Activated naive CD4-positive, alpha-beta T cell treated with anti-CD3 and anti-CD28 coated beads for 36 hours (primary cell): ENCODE data around the gene C3orf33. TPM values are rescaled to one million over a fixed set of nuclear protein-coding genes. Genes with fewer than 3 reads are reported as not detected.
"Not testable (repeated sequence)": the region's sequence is repeated elsewhere in the genome, so short reads cannot be mapped to it uniquely, and the experiment has no call there.

Experiments used
- CTCF ChIA-PET: fragments of 350-600 bp; sonication (Branson Sonifier 250); formaldehyde crosslinking; loops from one replicate; lab custom pipeline; 2021; ENCODE audit warnings: antibody characterized with exemption; lab: Charles Lee
- DNase-seq: peaks from one replicate; pipeline ENCODE4 v3.0.0-alpha.2; 2020
- H3K27ac Mint-ChIP-seq: one replicate; pipeline ENCODE4 v1.8.0; 2021; ENCODE audit warnings: mild to moderate bottlenecking, mixed read lengths
- H3K27me3 Mint-ChIP-seq: one replicate; pipeline ENCODE4 v1.8.0; 2021; ENCODE audit warnings: low read depth, mixed read lengths
- H3K36me3 Mint-ChIP-seq: one replicate; pipeline ENCODE4 v1.8.0; 2021; ENCODE audit warnings: low read depth, mixed read lengths
- H3K4me1 Mint-ChIP-seq: one replicate; pipeline ENCODE4 v1.8.0; 2021; ENCODE audit warnings: low read depth, mixed read lengths
- H3K4me3 Mint-ChIP-seq: one replicate; pipeline ENCODE4 v1.8.0; 2021; ENCODE audit warnings: mild to moderate bottlenecking, moderate library complexity, mixed read lengths
- H3K9me3 Mint-ChIP-seq: one replicate; pipeline ENCODE4 v1.8.0; 2021; ENCODE audit warnings: mixed read lengths
- intact Hi-C: fragments of 100-400 bp; cut with micrococcal nuclease; formaldehyde crosslinking; loops from one replicate; pipeline ENCODE4 v1.15.1; 2023
- total RNA-seq, 2 experiments: library from RNA; stranded (reverse); gene quantifications; one replicate each; pipeline ENCODE4 v1.2.3, GENCODE V29; 2021

The C3orf33 gene, protein sequence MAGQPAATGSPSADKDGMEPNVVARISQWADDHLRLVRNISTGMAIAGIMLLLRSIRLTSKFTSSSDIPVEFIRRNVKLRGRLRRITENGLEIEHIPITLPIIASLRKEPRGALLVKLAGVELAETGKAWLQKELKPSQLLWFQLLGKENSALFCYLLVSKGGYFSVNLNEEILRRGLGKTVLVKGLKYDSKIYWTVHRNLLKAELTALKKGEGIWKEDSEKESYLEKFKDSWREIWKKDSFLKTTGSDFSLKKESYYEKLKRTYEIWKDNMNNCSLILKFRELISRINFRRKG
- 1 to 10 TPM; 2.7 to 3.2 TPM for total RNA-seq

DNA sequence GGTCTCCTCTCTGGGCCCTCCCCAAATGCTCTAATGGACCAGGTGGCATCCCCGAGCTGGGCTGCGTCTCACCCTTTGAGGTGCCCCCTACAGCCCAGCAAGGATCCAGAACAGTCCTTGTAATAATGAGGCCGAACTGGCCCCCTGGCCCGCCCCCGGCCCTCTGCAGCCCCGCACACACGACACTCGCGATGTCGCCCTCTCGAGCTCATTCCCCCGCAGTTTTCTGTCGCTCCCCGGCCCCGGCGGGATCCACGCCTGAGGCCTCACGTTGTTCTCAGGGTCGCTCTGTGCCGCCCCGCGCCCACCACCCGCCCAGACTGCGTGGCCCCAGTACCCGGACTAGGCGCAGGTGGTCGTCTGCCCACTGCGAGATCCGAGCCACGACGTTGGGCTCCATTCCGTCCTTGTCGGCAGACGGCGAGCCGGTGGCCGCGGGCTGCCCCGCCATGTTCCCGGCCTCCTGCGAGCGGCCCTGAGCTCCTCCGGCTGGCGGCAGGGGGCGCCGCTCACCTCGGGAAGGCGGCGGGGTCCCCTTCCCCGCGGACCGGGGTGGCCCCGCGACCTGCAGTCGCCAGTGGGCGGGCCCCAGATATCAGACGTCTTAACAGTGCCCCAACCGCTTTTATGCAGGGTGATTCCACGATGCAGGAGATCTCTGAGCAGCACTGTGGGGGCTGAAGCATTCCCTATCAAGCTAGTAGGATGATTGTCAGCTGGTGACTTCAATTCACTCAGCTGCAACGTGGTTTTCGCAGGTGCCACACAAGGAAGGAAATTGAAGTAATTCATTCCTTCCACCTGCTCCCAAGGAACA lies at the start of gene C3orf33:
TSS of gene C3orf33 (minus strand) at position 477 of the 817 bp plus-strand sequence. CDS start at position 451, 26 bp downstream.
- Mint-ChIP-seq H3K27ac (peak within 1 kb of the TSS; percentile 58), H3K4me1 (peaks cover 15% of the 10 kb centered on the region), H3K36me3 (peaks cover 11% of the 10 kb centered on the region), H3K27me3 (no peaks in the 10 kb centered on the region), H3K9me3 (no peaks in the 10 kb centered on the region), H3K4me3 (peak within 1 kb of the TSS; percentile 85)
- peak; percentile 78 for DNase-seq
- intact Hi-C loops, result loop anchor here (1.0 to 2.0 kb wide), 5 partner anchors 48 to 189 kb away; partner anchors contain the start of genes GMPS, PLCH1 and SLC33A1
- CTCF ChIA-PET, result interaction anchor here (0.6 to 2.8 kb wide), 50 partner anchors 9 to 211 kb away, joined by 3 to 32 read pairs (median 4); partner anchors contain the start of genes GMPS, PLCH1 and SLC33A1

DNA sequence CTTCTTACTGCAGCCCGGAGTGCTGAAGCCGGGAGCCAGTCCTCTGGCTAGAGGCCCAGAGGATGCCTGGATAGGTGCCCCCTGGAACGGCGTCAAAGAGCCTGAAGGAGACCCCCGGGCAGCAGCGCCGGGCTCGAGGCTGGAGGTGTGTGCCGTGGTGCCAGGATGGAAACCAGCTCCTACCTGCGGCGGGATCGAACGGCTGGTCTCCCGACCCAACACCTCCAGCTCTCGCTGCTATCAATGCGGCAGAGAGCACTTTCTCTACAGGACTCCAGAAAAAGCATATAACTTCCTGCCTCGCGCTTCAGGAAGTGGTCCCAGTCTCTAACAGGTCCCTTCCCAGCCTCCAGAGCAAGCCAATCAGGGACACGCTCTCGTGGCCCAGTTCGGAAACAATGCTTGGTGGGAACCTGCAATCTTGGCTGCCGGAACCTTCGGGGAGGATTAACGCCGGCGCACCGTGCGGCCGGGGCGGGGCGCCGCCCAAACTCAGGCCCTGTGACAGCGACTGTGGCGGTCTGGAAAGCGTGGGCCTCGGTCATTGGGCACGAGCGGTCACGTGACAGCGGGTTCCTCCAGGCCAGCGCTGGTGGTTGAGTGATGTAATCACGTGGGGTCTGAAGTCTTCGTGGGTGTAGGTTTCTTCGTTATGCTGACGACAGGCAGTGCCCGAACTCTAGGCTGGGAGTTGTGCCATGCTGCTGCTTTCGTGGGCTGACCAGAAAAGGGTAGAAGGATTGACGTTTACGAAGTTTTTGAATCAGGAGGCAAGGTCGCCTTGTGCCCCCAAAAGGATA lies 48.3 kb upstream of the C3orf33 start, which contains the start of gene SLC33A1:
TSS of gene SLC33A1 (minus strand) at position 287 of the 800 bp plus-strand sequence. CDS start 430 bp downstream, outside the sequence.
- Mint-ChIP-seq H3K4me1 (peaks cover 28% of the 10 kb centered on the region), H3K27me3 (no peaks in the 10 kb centered on the region), H3K36me3 (peaks cover 22% of the 10 kb centered on the region), H3K27ac (peak within 1 kb of the TSS; percentile 99), H3K4me3 (peak within 1 kb of the TSS; percentile 98), H3K9me3 (no peaks in the 10 kb centered on the region)
- CTCF ChIA-PET, result interaction anchor here (2.3 to 3.7 kb wide), 2 partner anchors 16 to 48 kb away, joined by 6 to 32 read pairs; partner anchors contain the start of genes C3orf33 and GMPS
- intact Hi-C loops, result loop anchor here (1.0 to 10.0 kb wide), 13 partner anchors 8 to 1530 kb away; partner anchors contain the start of genes C3orf33, CCNL1, DHX36 and GMPS
- peak; percentile 99 for DNase-seq

DNA sequence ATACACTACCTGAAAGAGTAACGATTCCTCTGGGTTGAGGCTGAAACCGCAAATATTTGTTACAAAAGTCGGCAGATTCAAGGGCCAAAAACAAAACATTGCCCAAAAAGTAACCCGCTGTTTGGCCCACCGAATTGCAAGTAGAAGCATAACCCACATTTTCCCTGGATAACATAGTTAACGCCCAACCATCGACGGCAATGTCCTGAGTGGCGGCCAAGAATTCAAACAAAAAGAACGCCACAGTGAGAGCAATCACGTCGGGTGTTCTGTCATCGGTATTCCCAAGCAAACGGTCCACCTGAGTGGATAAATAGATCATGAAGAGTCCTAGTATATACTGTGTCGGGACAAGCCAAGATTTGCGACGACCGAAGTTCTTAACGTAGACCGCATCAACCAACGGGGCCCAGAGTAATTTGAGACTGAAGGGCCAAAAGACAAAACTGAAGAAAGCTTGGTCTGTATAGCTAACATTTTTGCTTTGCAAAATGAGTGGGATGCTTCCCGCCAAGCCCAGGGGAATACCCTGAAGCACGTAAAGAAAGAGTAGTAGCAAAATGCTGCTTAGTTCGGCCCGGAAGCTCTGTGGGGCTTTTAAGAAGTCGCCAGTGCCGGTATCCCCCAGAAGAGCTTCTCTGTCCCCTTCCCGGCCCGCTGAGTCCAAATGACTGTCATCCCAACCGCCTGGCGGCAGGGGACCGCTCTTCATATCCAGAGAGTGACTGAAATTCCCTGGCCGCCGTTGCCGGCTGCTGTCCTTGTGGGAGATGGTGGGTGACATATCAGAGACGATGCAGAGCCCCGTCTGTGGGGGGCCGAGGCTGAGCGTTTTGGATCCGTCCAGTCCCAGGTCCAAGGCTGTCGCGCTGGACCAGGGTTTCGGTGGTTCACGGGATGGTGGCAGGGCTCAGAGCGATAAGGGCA lies 47.4 kb upstream of the C3orf33 start:
- no peaks in the 10 kb centered on the region for H3K27me3 Mint-ChIP-seq
- CTCF ChIA-PET, result interaction anchor here (2.3 to 3.7 kb wide), 2 partner anchors 16 to 47 kb away, joined by 6 to 32 read pairs; partner anchors contain the start of genes C3orf33 and GMPS
- peak overlapping the region; percentile 99 for H3K27ac Mint-ChIP-seq
- peaks cover 25% of the 10 kb centered on the region for H3K36me3 Mint-ChIP-seq
- no peaks in the 10 kb centered on the region for H3K9me3 Mint-ChIP-seq
- H3K4me1 Mint-ChIP-seq, result peaks cover 32% of the 10 kb centered on the region
- DNase-seq, result peak; percentile 66
- intact Hi-C loops, result loop anchor here (1.0 to 10.0 kb wide), 13 partner anchors 9 to 1529 kb away; partner anchors contain the start of genes C3orf33, CCNL1, DHX36 and GMPS
- peak overlapping the region; percentile 98 for H3K4me3 Mint-ChIP-seq

DNA sequence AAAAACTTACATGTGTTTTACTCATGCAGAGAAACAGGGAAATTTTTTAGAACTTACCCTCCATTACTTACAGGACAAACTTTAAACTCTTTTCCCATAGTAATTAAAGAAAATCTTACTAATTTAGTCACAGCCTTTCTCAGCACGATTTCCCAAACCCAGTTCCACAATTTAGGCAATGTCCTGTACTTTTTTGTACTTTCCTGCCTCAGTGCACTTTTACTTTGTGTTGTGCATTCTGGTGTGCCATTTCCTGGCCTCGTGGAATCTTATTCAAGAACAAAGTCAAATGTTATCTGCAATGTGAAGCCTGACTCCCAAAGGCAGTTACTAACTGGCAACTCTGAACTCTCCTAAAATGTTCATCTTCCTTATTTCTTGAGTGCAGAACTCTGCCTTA lies 46.3 kb upstream of the C3orf33 start:
- Mint-ChIP-seq H3K36me3 (peaks cover 31% of the 10 kb centered on the region), H3K4me1 (peaks cover 40% of the 10 kb centered on the region), H3K27ac (peak overlapping the region; percentile 16), H3K27me3 (no peaks in the 10 kb centered on the region), H3K4me3 (peak overlapping the region; percentile 98), H3K9me3 (no peaks in the 10 kb centered on the region)
- no peak for DNase-seq
- intact Hi-C loops, result loop anchor here (5.0 to 10.0 kb wide), 3 partner anchors 822 to 1232 kb away; partner anchors contain the start of gene TIPARP
- CTCF ChIA-PET, result interaction anchor here (2.3 to 3.7 kb wide), 2 partner anchors 18 to 46 kb away, joined by 6 to 32 read pairs; partner anchors contain the start of genes C3orf33 and GMPS

DNA sequence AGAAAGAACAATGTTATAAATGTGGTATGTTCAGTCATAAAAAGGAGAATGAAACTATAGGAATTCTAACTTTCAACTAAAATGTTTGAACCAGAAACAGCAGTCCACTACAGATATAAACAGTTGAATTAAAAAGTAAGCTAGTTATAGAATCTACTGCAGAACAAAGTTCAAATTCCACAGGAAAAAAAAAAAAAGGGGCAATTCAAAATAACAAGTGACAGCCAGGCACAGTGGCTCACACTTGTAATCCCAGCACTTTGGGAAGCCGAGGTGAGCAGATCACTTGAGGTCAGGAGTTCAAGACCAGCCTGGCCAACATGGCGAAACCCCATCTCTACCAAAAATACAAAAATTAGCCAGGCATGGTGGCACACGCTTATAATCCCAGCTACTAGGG lies 43.3 kb upstream of the C3orf33 start:
- peaks cover 38% of the 10 kb centered on the region for H3K36me3 Mint-ChIP-seq
- H3K27ac Mint-ChIP-seq, DNase-seq, intact Hi-C loops, H3K9me3 Mint-ChIP-seq, H3K27me3 Mint-ChIP-seq: not testable (repeated sequence)
- peaks cover 51% of the 10 kb centered on the region for H3K4me1 Mint-ChIP-seq
- H3K4me3 Mint-ChIP-seq, result peak overlapping the region; percentile 32
- CTCF ChIA-PET, result interaction anchor here (1.0 kb wide), 1 partner anchor 20 kb away, joined by 3 read pairs; no protein-coding TSS in a partner anchor

DNA sequence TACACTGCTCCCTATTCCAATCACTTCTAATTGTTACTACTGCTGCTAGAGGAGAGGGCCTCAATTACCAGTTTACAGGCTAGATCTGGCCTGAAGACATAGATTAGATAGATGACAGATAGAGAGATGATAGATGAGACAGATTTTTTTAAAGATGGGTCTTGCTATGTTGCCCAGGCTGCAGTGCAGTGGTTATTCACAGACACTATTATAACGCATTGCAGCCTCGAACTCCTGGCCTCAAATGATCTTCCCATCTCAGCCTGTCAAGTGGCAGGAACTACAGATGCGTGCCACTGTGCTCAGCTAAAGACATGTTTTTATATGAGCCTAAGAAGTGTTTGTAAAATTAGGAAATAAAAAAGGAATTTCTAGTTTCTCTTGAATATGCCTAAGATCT lies 41.9 kb upstream of the C3orf33 start:
- Mint-ChIP-seq H3K4me1 (peaks cover 60% of the 10 kb centered on the region), H3K4me3 (no peak overlapping the region), H3K36me3 (peaks cover 34% of the 10 kb centered on the region), H3K9me3 (no peaks in the 10 kb centered on the region), H3K27ac (no peak overlapping the region), H3K27me3 (no peaks in the 10 kb centered on the region)
- intact Hi-C loops, result no loop called here
- CTCF ChIA-PET, result no interaction called here
- DNase-seq, result no peak

DNA sequence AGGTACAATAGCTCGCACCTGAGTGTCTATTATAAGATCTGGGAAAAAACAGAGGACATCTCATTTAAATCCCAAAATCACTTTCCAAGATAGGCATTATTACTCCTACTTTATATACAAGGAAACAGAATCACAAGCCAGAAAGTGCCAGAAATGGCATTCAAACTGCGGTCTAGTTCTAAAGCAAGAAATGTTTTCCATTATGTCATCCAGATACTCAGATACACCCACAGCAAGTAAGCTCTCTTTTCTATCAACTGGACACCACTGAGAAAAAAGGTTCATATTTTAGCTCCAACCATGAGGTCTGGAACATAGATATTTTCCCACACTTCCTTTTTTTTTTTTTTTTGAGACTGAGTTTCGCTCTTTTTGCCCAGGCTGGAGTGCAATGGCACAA lies 40.0 kb upstream of the C3orf33 start:
- no peaks in the 10 kb centered on the region for H3K27me3 Mint-ChIP-seq
- H3K4me3 Mint-ChIP-seq, result no peak overlapping the region
- peaks cover 22% of the 10 kb centered on the region for H3K36me3 Mint-ChIP-seq
- CTCF ChIA-PET, result no interaction called here
- no peaks in the 10 kb centered on the region for H3K9me3 Mint-ChIP-seq
- intact Hi-C loops, result no loop called here
- DNase-seq, result no peak
- H3K27ac Mint-ChIP-seq, result no peak overlapping the region
- peaks cover 48% of the 10 kb centered on the region for H3K4me1 Mint-ChIP-seq

DNA sequence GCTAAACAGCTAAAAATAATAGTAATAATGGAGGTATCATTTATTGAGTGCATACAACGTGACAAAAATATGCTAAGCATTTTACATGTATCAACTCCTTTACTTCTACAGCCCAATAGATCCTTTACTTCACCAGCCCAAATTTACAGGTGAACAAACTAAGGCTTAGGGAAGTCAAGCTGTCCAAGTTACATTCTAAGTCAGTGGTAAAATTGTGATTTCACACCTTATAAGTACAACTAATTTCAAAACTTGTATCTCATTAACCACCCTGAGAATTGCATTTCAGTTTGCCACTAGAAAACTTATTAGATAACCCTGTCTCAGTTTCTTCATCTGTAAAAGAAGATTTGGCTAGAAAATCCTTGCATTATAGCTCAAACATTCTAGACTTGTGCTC lies 37.5 kb upstream of the C3orf33 start:
- no peaks in the 10 kb centered on the region for H3K27me3 Mint-ChIP-seq
- peaks cover 35% of the 10 kb centered on the region for H3K4me1 Mint-ChIP-seq
- intact Hi-C loops, result loop anchor here (2.0 kb wide), 1 partner anchor 17 kb away; no protein-coding TSS in a partner anchor

DNA sequence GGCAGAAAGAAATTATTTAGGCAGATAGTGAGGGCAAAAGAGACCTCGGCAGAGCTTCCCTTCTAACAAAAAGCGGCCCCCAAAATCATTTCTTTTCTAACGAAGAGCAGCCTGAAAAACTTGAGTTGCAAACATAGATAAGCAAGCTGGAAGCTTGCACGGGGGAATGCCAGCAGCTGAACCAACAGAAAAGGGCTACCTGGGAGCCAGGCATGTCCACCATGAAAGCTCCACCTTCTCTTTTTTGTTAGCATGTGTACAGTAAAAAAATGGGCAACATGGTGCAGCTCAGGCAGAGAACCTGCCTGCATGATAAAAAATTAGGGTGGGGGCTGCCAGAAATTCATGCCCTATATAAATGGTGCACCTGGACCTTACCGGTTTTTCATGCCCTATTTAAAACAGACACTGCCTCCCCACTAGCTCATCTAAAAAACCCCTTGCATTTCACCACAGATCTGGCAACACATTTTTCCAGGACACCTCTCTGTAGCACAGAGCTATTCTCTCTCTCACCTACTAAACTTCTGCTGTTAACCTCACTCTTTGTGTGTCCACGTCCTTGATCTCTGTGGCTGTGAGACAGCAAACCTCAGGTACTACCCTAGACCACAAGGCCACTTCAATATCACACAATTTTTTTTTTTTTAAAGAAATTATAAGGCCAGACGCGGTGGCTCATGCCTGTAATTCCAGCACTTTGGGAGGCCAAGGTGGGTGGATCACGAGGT lies 29.4 kb upstream of the C3orf33 start:
- CTCF ChIA-PET, result interaction anchor here (1.5 kb wide), 1 partner anchor 30 kb away, joined by 7 read pairs; the partner anchor contains the start of gene C3orf33
- Mint-ChIP-seq H3K27ac (no peak overlapping the region), H3K4me1 (peaks cover 5% of the 10 kb centered on the region), H3K9me3 (no peaks in the 10 kb centered on the region), H3K4me3 (no peak overlapping the region), H3K27me3 (no peaks in the 10 kb centered on the region), H3K36me3 (peaks cover 10% of the 10 kb centered on the region)
- DNase-seq, result no peak
- intact Hi-C loops, result no loop called here

More for the DNA sequence above, 37.5 kb upstream of the C3orf33 start:
- no peak for DNase-seq
- peaks cover 14% of the 10 kb centered on the region for H3K36me3 Mint-ChIP-seq
- H3K27ac Mint-ChIP-seq, result no peak overlapping the region
- H3K4me3 Mint-ChIP-seq, result no peak overlapping the region
- no peaks in the 10 kb centered on the region for H3K9me3 Mint-ChIP-seq
- CTCF ChIA-PET, result interaction anchor here (1.1 kb wide), 1 partner anchor 38 kb away, joined by 8 read pairs; the partner anchor contains the start of gene C3orf33

DNA sequence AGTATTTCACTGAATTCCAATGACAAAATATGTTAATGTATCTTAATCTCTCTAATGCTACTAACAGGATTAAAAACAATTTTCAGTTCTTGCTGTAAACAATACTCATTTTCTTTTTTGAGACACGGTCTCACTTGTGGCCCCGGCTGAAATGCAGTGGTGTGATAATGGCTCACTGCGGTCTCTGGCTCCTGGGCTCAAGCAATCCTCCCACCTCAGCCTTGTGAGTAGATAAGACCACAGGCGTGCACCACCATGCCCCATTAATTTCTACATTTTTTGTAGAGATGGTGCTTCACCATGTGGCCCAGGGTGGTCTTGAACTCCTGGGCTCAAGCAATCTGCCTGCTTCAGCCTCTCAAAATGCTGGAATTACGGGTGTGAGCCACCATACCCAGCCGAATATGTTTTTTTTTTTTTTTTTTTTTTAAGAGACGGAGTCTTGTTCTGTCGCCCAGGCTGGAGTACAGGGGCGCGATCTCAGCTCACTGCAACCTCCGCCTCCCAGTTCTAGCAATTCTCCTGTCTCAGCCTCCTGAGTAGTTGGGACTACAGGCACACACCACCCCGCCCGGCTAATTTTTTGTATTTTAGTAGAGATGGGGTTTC lies 22.5 kb upstream of the C3orf33 start:
- H3K4me1 Mint-ChIP-seq, H3K9me3 Mint-ChIP-seq, H3K27me3 Mint-ChIP-seq, DNase-seq, H3K27ac Mint-ChIP-seq, H3K4me3 Mint-ChIP-seq, intact Hi-C loops: not testable (repeated sequence)
- peaks cover 11% of the 10 kb centered on the region for H3K36me3 Mint-ChIP-seq
- CTCF ChIA-PET, result interaction anchor here (0.6 kb wide), 1 partner anchor 529 kb away, joined by 5 read pairs; no protein-coding TSS in a partner anchor
